Raji (cell line): ENCODE measurements around the gene NCKAP1.

ENCODE experiments used
- POLR2A ChIP-seq: IDR thresholded peaks from 2 replicates; pipeline ENCODE4 v1.6.1; 2011; ENCODE audit warnings: low read depth, low read length, control low read depth; ENCODE audit not compliant: insufficient read depth

The NCKAP1 gene

GRCh38 chr2:182890305-182890704, 148.0 kb downstream of the NCKAP1 start:
- TF ChIP-seq POLR2A = no peak

GRCh38 chr2:182887753-182888415, 150.4 kb downstream of the NCKAP1 start:
- TF ChIP-seq POLR2A = no peak

GRCh38 chr2:182887093-182887492, 151.2 kb downstream of the NCKAP1 start:
- no peak for TF ChIP-seq POLR2A

- TF ChIP-seq POLR2A = no peak
These were observed 152.5 kb downstream of the NCKAP1 start for GRCh38 chr2:182885771-182886170.

- no peak for TF ChIP-seq POLR2A
These were observed 154.8 kb downstream of the NCKAP1 start for GRCh38 chr2:182883451-182883850.

- TF ChIP-seq POLR2A = no peak
These were observed 168.0 kb downstream of the NCKAP1 start for GRCh38 chr2:182870227-182870626.

- TF ChIP-seq POLR2A = no peak
These were observed 170.0 kb downstream of the NCKAP1 start for GRCh38 chr2:182868054-182868796.

GRCh38 chr2:182867426-182868053, 170.7 kb downstream of the NCKAP1 start:
- no peak for TF ChIP-seq POLR2A

GRCh38 chr2:182866461-182867406, 171.5 kb downstream of the NCKAP1 start, which contains the start of gene FRZB:
FRZB (minus strand) TSS chr2:182866637; CDS start chr2:182866552, 85 bp downstream.
- no peak for TF ChIP-seq POLR2A

- no peak for TF ChIP-seq POLR2A
These were observed 172.2 kb downstream of the NCKAP1 start for GRCh38 chr2:182866095-182866460.

GRCh38 chr2:182864949-182865570, 173.2 kb downstream of the NCKAP1 start:
- no peak for TF ChIP-seq POLR2A

- TF ChIP-seq POLR2A = no peak
These were observed 174.6 kb downstream of the NCKAP1 start for GRCh38 chr2:182863642-182864041.

GRCh38 chr2:182862091-182862490, 176.2 kb downstream of the NCKAP1 start:
- TF ChIP-seq POLR2A = no peak

GRCh38 chr2:182860858-182861257, 177.4 kb downstream of the NCKAP1 start:
- no peak for TF ChIP-seq POLR2A
